ENCODE data around the gene PNMA1.

The PNMA1 gene

DNA sequence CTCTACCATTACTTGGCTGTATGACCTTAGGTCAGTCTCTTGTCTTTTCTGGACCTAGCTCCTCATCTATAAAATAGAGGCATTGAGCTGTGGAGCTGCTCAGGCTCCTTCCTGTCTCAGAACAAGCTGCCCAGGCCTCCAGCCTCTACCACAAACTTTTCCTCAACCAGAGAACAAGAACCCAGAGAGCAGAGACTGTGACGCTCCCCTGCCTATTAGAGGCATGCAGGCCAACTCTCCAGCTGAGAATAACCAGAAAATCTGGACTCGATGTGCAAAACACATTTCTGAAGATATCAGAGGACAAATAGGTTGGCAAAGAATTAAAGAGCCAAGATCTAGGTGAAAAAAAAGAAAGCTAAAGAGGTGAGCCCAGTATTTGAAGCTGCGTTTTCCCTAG lies 17.8 kb upstream of the PNMA1 start:
- no peak for DNase-seq

DNA sequence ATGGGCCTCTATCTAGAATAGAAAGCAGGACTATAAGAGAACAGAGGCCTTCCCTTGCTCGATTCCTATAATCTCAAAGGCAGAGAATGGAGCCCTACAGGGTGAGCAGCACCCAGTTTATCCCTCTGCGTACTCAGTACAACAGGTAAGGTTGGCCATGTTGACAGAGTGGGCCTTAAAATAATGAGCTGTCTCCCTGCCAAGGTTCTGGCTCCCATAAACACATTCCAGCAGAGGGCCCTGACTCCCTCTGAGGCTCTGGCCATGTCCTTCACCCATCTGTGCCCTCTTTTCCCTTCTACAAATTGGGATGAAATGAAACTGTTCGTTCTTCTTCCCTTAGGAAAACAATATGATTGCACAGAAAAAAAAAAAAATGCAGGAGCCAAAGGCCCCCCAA lies 16.9 kb upstream of the PNMA1 start:
- DNase-seq, result no peak

DNA sequence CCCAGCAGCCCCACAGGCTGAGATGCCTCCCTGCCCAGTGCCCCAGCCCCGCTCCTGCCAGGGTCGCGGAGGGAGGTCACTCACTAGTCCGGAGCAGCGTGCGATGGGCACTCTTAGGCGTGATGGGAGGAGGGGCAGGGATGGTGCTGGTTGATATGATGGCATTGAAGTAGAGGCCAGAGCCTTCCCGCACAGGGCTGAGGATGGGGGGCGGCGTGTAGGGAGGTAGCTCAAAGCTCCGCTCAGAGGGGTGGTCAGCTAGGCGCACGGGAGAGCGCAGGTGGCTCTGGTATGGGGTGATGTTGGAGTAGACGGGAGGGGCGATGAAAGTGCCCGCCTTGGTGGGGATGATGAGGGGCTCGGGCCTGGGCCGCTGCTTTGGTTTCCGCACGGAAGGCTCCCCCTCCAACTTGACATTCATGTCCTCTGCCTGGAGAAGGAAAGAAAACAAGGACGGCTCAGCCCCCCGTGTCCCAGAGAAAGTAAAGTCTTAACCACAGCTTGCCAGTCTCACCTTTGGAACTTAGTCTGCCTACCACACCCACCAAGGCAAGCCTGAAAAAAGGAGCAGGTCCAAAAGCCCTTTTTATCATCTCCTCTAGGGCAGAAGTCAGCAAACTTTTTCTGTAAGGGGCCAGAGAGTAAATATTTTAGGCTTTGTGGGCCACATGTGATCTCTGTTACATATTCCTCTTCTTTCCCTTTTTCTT lies 15.5 kb upstream of the PNMA1 start:
- DNase-seq, result no peak

DNA sequence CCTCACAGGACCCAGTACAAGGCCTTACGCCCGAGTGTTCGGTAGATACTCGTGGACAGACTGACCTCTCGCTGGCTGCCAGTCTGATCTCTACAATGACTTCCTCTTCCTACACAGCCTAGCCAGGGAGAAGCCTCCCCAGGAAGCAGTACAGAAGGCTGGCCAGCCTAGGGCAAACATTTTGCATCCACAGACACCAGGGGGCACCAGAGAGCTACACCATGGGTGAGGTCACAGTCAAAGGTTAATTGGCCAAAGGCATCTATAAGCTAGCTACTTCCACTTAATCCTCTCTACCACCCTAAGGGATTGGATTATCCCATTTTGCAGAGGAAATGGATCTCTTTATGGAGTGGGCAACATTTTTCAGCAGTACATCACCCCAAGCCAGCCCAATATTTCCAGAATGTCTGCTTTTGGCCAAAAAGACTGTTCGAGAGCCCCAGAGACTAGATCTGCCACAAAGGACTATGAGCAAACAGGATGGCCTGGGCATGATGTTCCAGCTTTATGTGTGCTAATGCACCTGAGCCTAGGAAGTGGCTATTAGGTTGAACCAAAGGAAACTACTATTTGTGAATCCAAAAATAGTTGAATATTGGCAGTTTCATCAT lies 14.6 kb upstream of the PNMA1 start:
- DNase-seq, result peak; percentile 73

DNA sequence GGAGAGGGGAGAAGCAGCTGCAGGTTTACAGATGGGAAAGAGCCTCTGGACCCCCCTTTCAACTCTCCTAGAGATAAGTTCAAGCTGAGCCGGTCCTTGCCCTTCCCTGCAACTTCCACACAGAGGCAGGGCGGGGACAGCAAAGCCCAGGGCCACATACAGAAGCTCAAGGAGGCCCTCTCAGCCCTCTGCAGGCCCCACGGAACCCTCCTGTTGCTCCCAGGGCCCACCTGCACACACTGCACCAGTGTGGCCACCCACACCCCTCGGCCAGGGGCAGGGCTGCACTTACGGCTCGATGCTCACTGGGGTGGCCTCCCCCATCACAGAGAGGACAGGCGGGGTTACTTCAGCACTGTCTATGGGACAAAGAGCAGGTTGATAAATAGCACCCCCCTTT lies 13.0 kb upstream of the PNMA1 start:
- no peak for DNase-seq

DNA sequence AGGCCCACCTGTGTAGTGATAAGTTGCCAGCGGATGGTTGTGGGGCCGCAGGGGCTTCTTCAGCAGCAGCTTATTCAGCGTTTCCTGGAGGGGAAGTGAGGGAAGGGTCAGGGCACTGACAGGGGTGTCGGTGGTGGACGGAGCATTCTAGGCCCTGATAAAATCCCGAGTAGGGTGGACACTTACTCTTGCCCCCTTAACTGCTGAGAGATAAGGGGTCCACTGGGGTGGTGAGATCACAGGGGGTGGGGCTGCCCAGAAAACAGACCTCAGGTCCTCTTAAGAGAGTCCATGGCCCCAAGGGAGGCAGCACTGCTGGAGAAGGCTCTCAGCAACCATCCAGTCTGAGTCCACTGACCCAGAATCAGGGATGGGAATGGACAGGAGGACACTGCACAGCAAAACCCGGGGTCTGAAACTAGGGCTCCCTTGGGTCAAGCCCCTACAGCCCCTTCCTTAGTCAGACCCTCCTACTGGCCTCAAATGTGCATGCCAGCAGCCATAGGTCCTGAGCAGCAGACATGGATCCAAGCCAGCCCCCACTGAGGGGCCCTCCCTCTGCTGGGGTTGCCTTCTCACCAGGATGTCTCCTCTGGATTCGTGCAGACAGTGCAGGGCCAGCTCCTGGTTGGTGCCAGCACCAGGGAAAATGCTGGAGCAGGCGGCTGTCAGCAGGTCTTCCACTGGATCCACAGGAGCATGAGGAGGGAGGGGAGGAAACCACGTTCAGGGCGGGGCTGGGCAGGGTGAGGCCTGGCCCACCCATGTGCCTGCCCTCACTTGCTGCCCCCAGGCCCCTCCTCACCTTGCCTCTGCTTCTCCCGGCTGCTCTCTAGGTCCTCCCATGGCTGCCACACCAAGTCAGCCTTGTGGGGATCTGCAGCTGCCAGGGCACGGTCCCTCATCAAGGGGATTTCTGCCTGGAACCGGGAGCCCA lies 12.1 kb upstream of the PNMA1 start:
- no peak for DNase-seq

DNA sequence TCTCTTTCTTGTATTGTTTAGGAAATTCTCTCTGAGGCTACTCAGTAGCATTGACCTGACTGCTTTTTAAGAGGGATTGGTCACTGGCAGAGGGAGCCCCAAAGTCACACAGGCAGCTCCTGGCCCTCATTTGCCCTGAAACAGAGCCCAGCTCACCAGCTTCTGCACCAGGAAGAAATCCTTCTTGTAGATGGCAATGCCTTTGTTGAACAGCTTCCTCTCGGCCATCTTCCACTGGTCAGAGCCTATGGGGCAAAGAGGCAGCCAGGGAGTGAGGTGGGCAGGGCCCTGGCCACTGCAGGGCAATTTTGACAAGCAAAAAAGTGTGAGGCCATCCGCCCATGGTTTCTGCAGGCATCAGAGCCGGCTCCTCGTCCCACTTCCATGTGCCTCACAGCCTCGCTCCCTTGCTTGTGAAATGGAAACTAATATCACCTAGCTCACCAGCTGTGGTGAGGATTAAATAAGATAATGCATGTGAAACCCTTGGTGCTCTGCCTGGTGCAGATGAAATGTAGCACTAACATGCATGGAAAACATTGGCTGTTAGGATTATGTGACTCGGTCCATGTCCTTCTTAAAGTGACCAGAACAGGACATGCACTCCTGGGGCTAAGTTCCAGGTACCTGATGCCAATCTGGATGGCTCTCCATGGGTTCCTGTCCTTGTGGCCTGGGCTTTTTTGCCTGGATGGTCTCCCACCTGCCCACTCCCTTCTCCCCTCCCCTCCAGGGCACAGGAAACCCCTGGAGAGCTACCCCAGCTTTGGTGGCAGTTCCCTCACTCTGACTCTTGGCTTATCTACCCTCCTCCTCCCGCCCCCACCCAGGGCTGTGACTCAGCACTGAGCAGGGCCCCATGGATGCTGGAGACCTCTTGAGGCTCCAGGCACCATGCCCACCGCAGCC lies 11.2 kb upstream of the PNMA1 start:
- no peak for DNase-seq

DNA sequence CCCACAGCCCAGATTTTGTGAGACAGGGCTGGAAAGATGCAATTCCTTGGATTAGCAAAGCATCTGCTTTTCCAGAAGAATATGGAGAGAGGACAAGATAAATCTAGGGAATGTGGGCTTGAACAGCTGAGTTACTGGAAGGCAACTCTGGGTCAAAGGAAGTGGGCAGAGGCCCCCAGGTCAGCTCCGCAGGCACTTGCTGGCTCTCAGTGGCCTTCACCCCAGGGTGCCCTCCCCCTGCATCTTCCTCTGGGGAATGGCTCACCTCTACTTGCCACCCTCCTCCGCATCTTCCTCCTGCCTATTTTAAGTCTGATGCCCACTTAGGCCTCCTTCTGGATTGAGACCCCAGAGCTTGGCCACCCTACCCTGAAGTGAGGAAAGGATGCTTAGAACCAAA lies 10.5 kb upstream of the PNMA1 start:
- no peak for DNase-seq

DNA sequence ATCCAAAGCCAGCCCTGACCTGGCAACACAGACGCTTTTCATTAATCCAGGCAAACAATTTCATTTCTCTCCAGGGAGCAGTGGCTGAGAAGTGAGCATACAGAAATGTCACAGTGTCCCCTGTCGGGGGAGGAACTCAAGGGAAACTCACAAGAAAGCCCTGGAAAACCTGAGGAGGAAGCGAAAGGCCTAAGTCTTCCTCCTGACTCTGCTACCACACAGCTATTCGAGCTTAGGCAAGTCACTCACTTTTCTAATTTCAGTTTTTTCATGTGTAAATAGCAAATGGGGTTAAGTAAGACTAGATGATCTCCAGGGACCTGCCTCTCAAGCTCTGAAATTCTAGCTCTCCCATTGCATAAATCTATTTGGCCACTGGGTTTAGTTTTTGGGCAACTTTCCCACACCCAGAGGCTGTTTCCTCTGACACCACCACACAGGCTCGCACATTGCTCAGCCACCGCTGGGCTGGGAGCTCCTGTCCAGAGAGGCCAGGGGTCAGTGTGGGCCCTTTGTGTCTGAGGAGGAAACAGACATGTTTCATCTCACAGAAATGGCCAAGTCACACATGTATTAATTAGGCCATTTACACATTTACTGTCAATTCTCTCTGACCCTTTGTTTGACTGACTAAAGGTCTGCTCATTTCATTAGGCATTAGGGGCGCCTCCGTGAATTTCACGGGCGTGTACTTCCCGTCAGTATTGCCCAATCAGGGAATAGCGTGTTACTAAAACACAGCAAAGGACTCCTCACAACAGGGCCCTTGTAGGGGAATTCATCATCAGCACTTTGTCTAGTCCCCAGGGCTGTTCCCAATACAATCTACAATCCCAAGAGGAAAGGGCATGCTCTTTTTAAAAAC lies 9.8 kb upstream of the PNMA1 start:
- no peak for DNase-seq

DNA sequence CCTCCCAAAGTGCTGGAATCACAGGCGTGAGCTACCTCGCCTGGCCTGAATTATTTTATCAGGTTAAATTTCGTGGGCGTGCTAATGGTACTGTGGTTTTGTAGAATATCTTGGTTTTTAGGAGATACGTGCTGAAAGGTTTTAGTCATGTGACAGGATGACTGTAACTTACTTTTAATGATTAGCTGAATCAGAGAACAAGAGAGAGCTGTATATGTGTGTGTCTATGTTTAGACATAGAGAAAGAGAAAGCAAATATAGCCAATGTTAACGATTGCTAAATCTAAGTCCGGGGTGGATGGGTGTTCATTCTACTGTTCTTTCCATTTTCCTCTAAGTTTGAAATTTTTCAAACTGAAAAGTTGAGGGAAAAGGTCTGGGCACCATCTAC lies 9.2 kb upstream of the PNMA1 start:
- no peak for DNase-seq

DNA sequence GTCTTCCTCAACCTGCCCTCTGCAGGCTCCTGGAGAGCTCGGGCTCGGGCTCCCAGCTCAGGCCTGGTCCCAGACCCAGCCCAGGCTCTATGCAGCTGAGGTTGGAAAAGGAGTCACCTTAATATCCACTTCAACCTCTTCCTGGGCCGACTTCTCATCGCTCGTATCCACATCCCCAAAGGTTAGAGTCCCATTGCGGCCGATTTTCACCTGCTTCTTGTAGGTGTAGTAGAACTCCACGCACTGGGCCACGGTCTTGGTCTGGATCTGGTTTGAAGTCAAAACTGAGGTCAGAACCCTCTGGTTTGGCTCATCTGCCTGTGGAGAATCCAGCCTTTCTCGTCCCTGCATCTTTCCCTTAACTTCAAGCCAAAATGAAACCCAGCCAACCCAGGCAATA lies 8.4 kb upstream of the PNMA1 start:
- DNase-seq, result no peak

DNA sequence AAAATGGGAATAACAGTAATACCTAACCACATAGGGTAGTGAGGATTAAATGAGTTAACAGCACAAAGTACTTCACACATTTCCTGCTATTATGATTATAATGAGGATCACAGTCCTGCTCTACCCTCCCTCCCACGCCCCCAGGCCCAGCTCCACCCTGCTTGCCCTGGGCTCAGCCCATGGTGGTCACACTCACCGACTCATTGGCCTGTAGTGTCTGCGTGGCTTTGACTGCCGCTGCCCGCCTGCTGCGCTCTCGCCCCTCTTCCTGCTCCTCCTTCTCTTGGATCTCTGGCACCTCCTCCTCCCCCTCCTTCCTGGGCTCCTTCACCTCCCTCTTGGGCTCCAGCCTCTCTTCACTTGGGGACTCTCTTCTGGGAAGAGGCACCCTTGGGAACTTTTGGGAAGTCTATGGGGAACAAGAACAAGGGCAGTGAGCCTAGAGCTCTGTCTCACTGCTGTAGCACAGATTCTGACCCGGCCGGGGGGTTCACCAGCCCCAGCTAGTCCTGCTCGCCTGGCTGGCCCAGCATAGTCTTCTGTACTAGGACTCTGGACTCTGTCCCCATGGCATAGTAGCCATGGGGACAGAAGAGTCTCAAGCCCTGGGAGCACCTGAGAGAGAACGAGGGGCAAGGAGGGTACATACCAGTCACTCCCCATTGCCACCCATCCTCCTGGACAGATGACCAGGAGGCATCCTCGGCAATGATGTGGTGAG lies 7.1 kb upstream of the PNMA1 start:
- DNase-seq, result no peak

DNA sequence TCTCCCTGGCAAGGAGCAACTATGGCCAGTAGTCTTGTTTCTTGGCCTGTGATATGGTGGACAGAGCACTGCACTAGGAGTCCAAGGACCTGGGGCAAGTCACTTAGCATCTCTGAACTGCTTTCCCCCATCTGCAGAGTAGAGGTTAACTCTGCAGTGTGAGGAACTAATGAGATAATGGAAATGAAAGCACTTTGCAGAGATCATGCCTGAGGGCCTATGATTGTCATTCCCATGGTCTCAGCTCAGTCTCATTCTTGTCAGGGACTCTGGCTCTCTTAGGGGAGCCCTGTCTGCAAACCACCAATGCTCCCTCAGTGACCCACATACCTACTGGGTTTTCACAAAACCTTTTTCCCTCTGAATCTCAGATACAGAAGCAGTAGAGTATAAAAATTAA lies 6.5 kb upstream of the PNMA1 start:
- no peak for DNase-seq

DNA sequence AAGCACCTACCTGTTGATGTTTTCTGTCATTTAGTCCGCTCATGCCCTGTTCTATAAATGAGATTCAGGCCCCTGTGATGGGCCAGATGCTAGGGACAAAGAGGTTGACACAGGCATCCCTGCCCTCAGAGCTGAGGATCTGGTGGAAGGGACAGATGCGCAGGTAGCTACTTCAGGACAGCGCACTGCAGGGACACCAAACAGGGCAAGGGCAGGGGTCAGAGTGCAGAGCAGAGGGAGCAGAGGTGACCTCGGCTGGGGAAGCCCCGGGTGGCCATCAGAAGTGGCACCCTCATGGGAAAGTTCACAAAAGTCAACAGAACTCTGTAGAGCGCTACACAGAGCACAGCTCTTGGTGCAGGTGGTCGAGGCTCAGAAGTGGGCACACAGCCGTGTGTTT lies 5.6 kb upstream of the PNMA1 start:
- DNase-seq, result no peak

DNA sequence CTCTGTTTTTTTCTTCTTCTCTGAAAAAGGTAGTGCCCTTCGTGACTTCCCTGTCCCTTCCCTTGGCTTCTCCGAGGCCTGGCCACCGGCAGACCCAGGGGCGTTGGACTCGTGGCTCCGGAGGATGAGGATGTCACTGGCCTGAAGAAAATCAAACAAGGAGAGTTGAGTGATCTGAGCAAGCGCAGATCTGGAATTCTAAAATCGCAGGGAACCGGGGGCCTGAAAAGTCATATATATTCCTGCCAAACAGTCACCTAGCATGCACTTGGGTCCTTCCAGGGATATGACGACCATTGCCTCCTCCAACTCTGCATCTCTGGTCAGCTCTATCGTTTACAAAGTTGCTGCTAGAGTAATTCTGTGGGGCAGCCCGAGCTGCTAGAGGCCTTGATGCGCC lies 5.2 kb upstream of the PNMA1 start:
- DNase-seq, result no peak

DNA sequence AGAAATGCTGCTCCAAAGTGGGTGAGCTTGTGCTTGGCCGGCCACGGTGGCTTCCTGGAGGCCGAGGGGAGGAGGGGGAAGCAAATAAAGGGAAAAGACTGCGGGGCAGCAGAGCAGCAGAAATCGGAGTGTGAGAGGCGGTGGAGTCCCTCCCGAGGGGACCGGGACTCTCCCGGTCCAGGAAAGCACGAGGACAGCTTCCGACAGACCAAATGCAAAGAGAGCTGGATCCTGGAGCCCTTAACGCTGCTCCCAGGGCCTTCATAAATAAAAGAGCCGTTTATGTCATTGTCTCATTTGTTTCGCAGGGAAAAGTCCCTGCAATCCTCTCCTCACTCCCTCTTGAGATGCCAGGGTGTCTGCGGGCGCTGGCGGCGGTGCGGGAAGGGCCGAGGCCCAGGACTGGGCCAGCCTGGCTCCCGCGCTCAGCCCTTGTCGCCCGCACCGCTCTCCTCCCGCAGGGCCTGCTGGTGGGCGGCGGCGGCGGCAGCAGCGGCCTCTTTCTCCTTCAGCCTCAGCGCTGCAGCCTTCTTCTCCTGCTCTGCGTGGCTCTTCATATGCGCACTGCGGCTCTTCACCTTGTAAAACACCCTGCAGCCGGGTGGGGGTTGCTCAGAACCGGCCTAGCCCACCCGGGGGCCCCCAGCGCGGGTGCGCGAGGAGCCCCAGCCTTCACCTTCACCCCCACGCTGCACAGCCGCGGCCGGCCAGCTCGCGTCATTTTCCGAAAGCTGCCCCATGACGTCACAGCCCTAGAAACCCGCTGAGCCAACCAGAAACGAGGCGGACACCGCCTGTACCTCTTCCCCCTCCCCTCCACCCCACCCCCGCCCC lies 4.5 kb upstream of the PNMA1 start:
- DNase-seq, result no peak

DNA sequence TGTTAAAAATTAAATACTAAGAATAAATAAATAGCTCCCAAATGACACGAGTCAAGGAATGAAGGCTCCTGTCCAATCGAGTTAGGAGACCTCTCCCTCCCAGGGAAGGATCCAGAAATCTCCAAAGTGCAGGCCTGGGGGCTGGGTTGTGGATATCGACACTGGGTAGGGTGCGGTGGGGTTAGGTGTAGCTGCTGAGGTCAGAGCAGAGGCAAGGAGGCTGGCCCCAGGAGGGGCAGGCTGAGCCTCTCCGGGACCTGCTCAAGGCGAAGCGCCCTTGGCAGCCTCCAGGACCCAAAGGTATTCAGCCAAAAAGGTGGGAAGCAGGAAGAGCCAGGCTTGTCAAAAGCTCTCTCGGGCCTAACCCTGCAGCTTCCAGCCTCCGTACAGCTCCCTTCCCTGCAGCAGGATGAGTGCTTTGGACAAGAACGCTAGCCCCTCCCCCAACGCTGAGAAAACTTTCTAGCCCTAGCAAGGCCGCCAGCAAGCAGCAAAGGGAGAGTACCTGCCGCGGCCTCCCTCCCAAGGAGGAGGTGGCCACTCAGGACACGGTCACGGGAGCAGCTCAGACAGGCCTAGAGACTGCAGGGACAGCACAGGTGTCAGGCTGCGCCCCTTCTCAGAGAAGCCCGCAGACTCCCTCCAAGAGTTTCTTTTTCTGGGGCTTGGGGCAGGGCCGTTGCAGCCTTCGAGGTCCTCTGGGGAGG lies 3.7 kb upstream of the PNMA1 start:
- DNase-seq, result no peak

DNA sequence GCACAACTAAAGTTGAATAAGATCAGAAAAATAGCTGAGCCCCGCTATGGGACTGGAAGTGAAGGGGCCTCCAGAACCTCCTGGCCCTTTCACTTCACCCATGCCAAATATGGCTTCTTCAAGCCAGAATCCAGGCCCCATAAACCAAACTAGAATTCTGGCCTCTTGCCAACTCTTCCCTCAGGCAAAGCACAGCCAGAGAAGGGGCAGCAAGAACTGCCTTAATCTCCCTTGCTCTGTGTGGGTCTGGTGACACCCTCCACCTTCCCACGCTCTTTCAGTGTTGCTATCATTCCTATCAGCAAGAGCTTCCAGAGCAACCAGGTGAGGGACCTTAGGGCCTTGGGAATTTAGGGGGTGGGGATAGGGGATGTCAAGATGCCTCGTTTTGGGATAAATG lies 3.1 kb upstream of the PNMA1 start:
- DNase-seq, result no peak

DNA sequence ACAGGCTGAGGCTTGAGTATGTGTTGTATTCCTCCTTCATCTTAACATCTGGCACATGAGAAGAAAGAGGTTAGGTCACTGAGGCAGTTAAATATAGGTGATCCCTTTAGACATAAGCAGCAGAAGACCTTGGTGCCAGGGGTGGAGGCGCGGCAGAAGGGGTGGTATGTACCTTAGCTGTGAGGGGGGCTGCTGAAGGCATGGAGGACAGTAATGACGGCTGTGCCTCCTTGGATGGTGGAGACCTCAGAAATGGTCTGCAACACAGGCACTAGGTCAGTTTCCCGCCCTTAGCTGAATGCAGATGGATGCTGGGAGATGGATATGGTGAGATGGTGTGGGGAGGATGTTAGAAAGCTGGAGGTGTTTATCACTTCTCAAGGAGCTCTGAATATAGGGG lies 1.5 kb upstream of the PNMA1 start:
- DNase-seq, result no peak

DNA sequence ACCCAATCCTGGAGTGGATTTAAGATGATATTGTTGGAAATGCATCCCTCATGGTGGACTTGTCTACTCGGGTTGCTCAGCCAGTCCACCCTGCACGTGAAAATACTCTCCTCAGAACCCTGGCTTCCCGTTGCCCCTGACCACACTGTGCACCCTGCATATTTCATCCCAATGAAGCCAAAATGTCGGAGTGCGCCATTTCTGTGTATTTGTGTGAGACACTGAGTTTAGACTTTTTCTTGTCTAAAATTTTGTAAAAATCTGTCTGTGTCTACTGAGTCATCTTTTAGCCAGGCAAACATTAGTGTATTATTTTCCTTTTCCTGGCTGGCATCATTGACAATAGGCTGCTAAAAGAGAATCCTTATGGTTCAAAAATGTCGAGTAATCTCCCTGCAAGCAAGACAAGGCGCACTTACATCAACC lies 485 bp upstream of the PNMA1 start:
- DNase-seq, result no peak

All from activated effector memory CD4-positive, alpha-beta T cell treated with Interleukin-2 at 50 U/mL for 16 hours (primary cell).